Activated T-cell treated with anti-CD3 and anti-CD28 coated beads, Interleukin-2, amount 50 U/mL, for 24 hours (primary cell): ENCODE data around the gene ARHGEF7.
A peak's percentile ranks its signal among the peaks of the same experiment; 100 is the strongest.

Experiments used
- DNase-seq: peaks from one replicate; pipeline ENCODE4 v3.0.0-alpha.2; 2020
- H3K27ac Mint-ChIP-seq: 2 replicates; pipeline ENCODE4 v1.8.0; 2020; ENCODE audit warnings: mild to moderate bottlenecking, mixed read lengths
- H3K27me3 Mint-ChIP-seq: 2 replicates; pipeline ENCODE4 v1.8.0; 2020; ENCODE audit warnings: mixed read lengths
- H3K36me3 Mint-ChIP-seq: 2 replicates; pipeline ENCODE4 v1.8.0; 2020; ENCODE audit warnings: low read depth, mixed read lengths
- H3K4me1 Mint-ChIP-seq: 2 replicates; pipeline ENCODE4 v1.8.0; 2020; ENCODE audit warnings: low read depth, mixed read lengths
- H3K4me3 Mint-ChIP-seq: 2 replicates; pipeline ENCODE4 v1.8.0; 2020; ENCODE audit warnings: mild to moderate bottlenecking, moderate library complexity, mixed read lengths
- H3K9me3 Mint-ChIP-seq: 2 replicates; pipeline ENCODE4 v1.8.0; 2020; ENCODE audit warnings: mixed read lengths

Gene ARHGEF7

GRCh38 chr13:111313911-111314425 is 198.9 kb downstream of the ARHGEF7 start:
- Mint-ChIP-seq H3K27ac (peak overlapping the region; percentile 57), H3K36me3 (peaks cover 55% of the 10 kb centered on the region), H3K4me3 (no peak overlapping the region), H3K4me1 (no peaks in the 10 kb centered on the region), H3K27me3 (no peaks in the 10 kb centered on the region), H3K9me3 (peaks cover 19% of the 10 kb centered on the region)
- DNase-seq = no peak

GRCh38 chr13:111314852-111315251 is 199.7 kb downstream of the ARHGEF7 start:
- H3K4me3 Mint-ChIP-seq = no peak overlapping the region
- H3K27me3 Mint-ChIP-seq = no peaks in the 10 kb centered on the region
- no peak for DNase-seq
- peaks cover 47% of the 10 kb centered on the region for H3K36me3 Mint-ChIP-seq
- H3K9me3 Mint-ChIP-seq = peaks cover 18% of the 10 kb centered on the region
- no peak overlapping the region for H3K27ac Mint-ChIP-seq
- no peaks in the 10 kb centered on the region for H3K4me1 Mint-ChIP-seq

- DNase-seq = no peak
- Mint-ChIP-seq H3K4me1 (no peaks in the 10 kb centered on the region), H3K27me3 (no peaks in the 10 kb centered on the region), H3K4me3 (no peak overlapping the region), H3K27ac (no peak overlapping the region), H3K36me3 (peaks cover 40% of the 10 kb centered on the region), H3K9me3 (peaks cover 12% of the 10 kb centered on the region)
These were observed 200.4 kb downstream of the ARHGEF7 start for GRCh38 chr13:111315347-111315995.

GRCh38 chr13:111316161-111316730 is 201.1 kb downstream of the ARHGEF7 start:
- H3K4me1 Mint-ChIP-seq = no peaks in the 10 kb centered on the region
- H3K27me3 Mint-ChIP-seq = no peaks in the 10 kb centered on the region
- H3K27ac Mint-ChIP-seq = no peak overlapping the region
- H3K4me3 Mint-ChIP-seq = no peak overlapping the region
- peaks cover 6% of the 10 kb centered on the region for H3K9me3 Mint-ChIP-seq
- no peak for DNase-seq
- H3K36me3 Mint-ChIP-seq = peaks cover 33% of the 10 kb centered on the region

GRCh38 chr13:111317042-111317550 is 202.0 kb downstream of the ARHGEF7 start:
- Mint-ChIP-seq H3K27me3 (no peaks in the 10 kb centered on the region), H3K27ac (no peak overlapping the region), H3K9me3 (no peaks in the 10 kb centered on the region), H3K4me3 (no peak overlapping the region), H3K4me1 (no peaks in the 10 kb centered on the region), H3K36me3 (peaks cover 24% of the 10 kb centered on the region)
- DNase-seq = no peak

- Mint-ChIP-seq H3K27me3 (no peaks in the 10 kb centered on the region), H3K27ac (no peak overlapping the region), H3K4me3 (no peak overlapping the region), H3K9me3 (no peaks in the 10 kb centered on the region), H3K36me3 (peaks cover 18% of the 10 kb centered on the region), H3K4me1 (no peaks in the 10 kb centered on the region)
- no peak for DNase-seq
These were observed 202.6 kb downstream of the ARHGEF7 start for GRCh38 chr13:111317571-111318345.

- Mint-ChIP-seq H3K4me1 (no peaks in the 10 kb centered on the region), H3K27ac (no peak overlapping the region), H3K27me3 (no peaks in the 10 kb centered on the region), H3K9me3 (no peaks in the 10 kb centered on the region), H3K4me3 (no peak overlapping the region), H3K36me3 (peaks cover 13% of the 10 kb centered on the region)
- DNase-seq = no peak
These were observed 203.3 kb downstream of the ARHGEF7 start for GRCh38 chr13:111318386-111318785.

- no peaks in the 10 kb centered on the region for H3K9me3 Mint-ChIP-seq
- H3K4me3 Mint-ChIP-seq = no peak overlapping the region
- H3K27me3 Mint-ChIP-seq = no peaks in the 10 kb centered on the region
- H3K36me3 Mint-ChIP-seq = peaks cover 13% of the 10 kb centered on the region
- no peaks in the 10 kb centered on the region for H3K4me1 Mint-ChIP-seq
- no peak for DNase-seq
- no peak overlapping the region for H3K27ac Mint-ChIP-seq
These were observed 204.4 kb downstream of the ARHGEF7 start for GRCh38 chr13:111319521-111319920.

GRCh38 chr13:111319998-111320911 is 205.1 kb downstream of the ARHGEF7 start, which contains the start of gene TEX29:
TEX29 (plus strand) TSS chr13:111320642; CDS start chr13:111320891, 249 bp downstream.
- DNase-seq = no peak
- no peaks in the 10 kb centered on the region for H3K27me3 Mint-ChIP-seq
- no peak within 1 kb of the TSS for H3K4me3 Mint-ChIP-seq
- H3K27ac Mint-ChIP-seq = no peak within 1 kb of the TSS
- H3K36me3 Mint-ChIP-seq = peaks cover 13% of the 10 kb centered on the region
- H3K9me3 Mint-ChIP-seq = no peaks in the 10 kb centered on the region
- no peaks in the 10 kb centered on the region for H3K4me1 Mint-ChIP-seq

GRCh38 chr13:111322001-111322915 is 207.1 kb downstream of the ARHGEF7 start:
- no peak for DNase-seq
- H3K27me3 Mint-ChIP-seq = no peaks in the 10 kb centered on the region
- no peaks in the 10 kb centered on the region for H3K9me3 Mint-ChIP-seq
- H3K4me1 Mint-ChIP-seq = no peaks in the 10 kb centered on the region
- H3K27ac Mint-ChIP-seq = no peak overlapping the region
- H3K36me3 Mint-ChIP-seq = peaks cover 2% of the 10 kb centered on the region
- no peak overlapping the region for H3K4me3 Mint-ChIP-seq

GRCh38 chr13:111322916-111323331 is 207.8 kb downstream of the ARHGEF7 start:
- no peak for DNase-seq
- no peaks in the 10 kb centered on the region for H3K36me3 Mint-ChIP-seq
- H3K27me3 Mint-ChIP-seq = no peaks in the 10 kb centered on the region
- no peaks in the 10 kb centered on the region for H3K9me3 Mint-ChIP-seq
- H3K4me1 Mint-ChIP-seq = no peaks in the 10 kb centered on the region
- no peak overlapping the region for H3K4me3 Mint-ChIP-seq
- H3K27ac Mint-ChIP-seq = no peak overlapping the region

- no peak for DNase-seq
- Mint-ChIP-seq H3K4me1 (no peaks in the 10 kb centered on the region), H3K36me3 (no peaks in the 10 kb centered on the region), H3K4me3 (no peak overlapping the region), H3K27me3 (no peaks in the 10 kb centered on the region), H3K9me3 (no peaks in the 10 kb centered on the region), H3K27ac (no peak overlapping the region)
These were observed 208.4 kb downstream of the ARHGEF7 start for GRCh38 chr13:111323549-111323948.

GRCh38 chr13:111323950-111324651 is 209.0 kb downstream of the ARHGEF7 start:
- Mint-ChIP-seq H3K4me3 (no peak overlapping the region), H3K27me3 (no peaks in the 10 kb centered on the region), H3K4me1 (no peaks in the 10 kb centered on the region), H3K36me3 (no peaks in the 10 kb centered on the region), H3K27ac (no peak overlapping the region), H3K9me3 (no peaks in the 10 kb centered on the region)
- no peak for DNase-seq
